ENCODE results near the gene ATP9A. TPM values are rescaled to one million over a fixed set of nuclear protein-coding genes. Genes with fewer than 3 reads are reported as not detected.

Gene ATP9A
- total RNA-seq, 1 experiment from 2014 or later = 16.8 TPM

- H4K20me1 ChIP-seq (ENCODE audit: insufficient read depth) = no peaks in the 10 kb centered on the region
- ChIA-PET RAD21 (ENCODE audit: low non-redundant PET in 1 of 2, low total read pairs in 2 of 2, uncharacterized antibody in 2 of 2, unreplicated experiment in 2 of 2) (no interaction called here), CTCF (no interaction called here), POLR2A (interaction anchor here (1.1 to 1.7 kb wide), 2 partner anchors 9 to 30 kb away, joined by 3 read pairs; no protein-coding TSS in a partner anchor)
- H3K36me3 ChIP-seq (ENCODE audit: control insufficient read depth in 1 of 2, insufficient read depth in 2 of 2, low read length in 2 of 2) = no peaks in the 10 kb centered on the region
- no peak overlapping the region for H3K4me3 ChIP-seq (replicated peaks in 1 of 2; ENCODE audit: low read depth in 1 of 2, low read length in 2 of 2)
- no peak overlapping the region for H3K9ac ChIP-seq (ENCODE audit: low read length)
- 0 out of 2 replicates have a peak overlapping the region, but pooled peaks have one; percentile 11 for H3K4me2 ChIP-seq (ENCODE audit: low read length)
- H3K79me2 ChIP-seq (ENCODE audit: insufficient read depth, low read length) = peaks cover 11% of the 10 kb centered on the region
- intact Hi-C loops (cut with micrococcal nuclease) = no loop called here
- no peak overlapping the region for H2AFZ ChIP-seq (ENCODE audit: low read depth, low read length, poor library complexity, severe bottlenecking)
- H3K9me2 ChIP-seq (ENCODE audit: insufficient read depth) = no peaks in the 10 kb centered on the region
- H3K27ac ChIP-seq (ENCODE audit: low read depth, low read length) = no peak overlapping the region
- ATAC-seq = no peak
- no peaks in the 10 kb centered on the region for H3K27me3 ChIP-seq (ENCODE audit: insufficient read depth, low read length)
- no peak for DNase-seq (ENCODE audit: low read depth, low spot score)
- TF ChIP-seq EGR1 (IDR thresholded peaks at IDR 0.05; ENCODE audit: low read depth) = no peak
- no peak for TF ChIP-seq ELF1 (IDR thresholded peaks at IDR 0.05; ENCODE audit: borderline replicate concordance, low read depth)
- TF ChIP-seq CEBPB (IDR thresholded peaks at IDR 0.05; ENCODE audit: low read depth) = no peak
- no peak for TF ChIP-seq SRF (IDR thresholded peaks at IDR 0.05; ENCODE audit: low read depth)
- no peak for TF ChIP-seq ATF3 (IDR thresholded peaks at IDR 0.05)
- TF ChIP-seq POLR2A (IDR thresholded peaks at IDR 0.05; ENCODE audit: borderline replicate concordance, extremely low read depth, insufficient read depth, insufficient read length) = no peak
- TF ChIP-seq, protein P1, sequence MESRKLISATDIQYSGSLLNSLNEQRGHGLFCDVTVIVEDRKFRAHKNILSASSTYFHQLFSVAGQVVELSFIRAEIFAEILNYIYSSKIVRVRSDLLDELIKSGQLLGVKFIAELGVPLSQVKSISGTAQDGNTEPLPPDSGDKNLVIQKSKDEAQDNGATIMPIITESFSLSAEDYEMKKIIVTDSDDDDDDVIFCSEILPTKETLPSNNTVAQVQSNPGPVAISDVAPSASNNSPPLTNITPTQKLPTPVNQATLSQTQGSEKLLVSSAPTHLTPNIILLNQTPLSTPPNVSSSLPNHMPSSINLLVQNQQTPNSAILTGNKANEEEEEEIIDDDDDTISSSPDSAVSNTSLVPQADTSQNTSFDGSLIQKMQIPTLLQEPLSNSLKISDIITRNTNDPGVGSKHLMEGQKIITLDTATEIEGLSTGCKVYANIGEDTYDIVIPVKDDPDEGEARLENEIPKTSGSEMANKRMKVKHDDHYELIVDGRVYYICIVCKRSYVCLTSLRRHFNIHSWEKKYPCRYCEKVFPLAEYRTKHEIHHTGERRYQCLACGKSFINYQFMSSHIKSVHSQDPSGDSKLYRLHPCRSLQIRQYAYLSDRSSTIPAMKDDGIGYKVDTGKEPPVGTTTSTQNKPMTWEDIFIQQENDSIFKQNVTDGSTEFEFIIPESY (IDR thresholded peaks at IDR 0.05; ENCODE audit: extremely low read depth, insufficient replicate concordance, low read length) = no peak
- TF ChIP-seq JUND (IDR thresholded peaks at IDR 0.05) = no peak
- TF ChIP-seq ZNF274 (IDR thresholded peaks at IDR 0.05; ENCODE audit: low read depth, low read length) = no peak
- TF ChIP-seq MAX (IDR thresholded peaks at IDR 0.05) = no peak
- no peak for TF ChIP-seq FOSL1 (IDR thresholded peaks at IDR 0.05; ENCODE audit: low read depth)
- no peak for TF ChIP-seq CBX3 (IDR thresholded peaks at IDR 0.05; ENCODE audit: low read depth)
- no peak for TF ChIP-seq CTCF (IDR thresholded peaks at IDR 0.05 in 2 of 3, conservative IDR thresholded peaks at IDR 0.05 in 1 of 3; ENCODE audit: borderline replicate concordance in 1 of 3, insufficient read depth in 1 of 3, low read depth in 2 of 3, low read length in 2 of 3)
- no peak for TF ChIP-seq SP1 (IDR thresholded peaks at IDR 0.05; ENCODE audit: low read depth)
- no peak for TF ChIP-seq POLR2AphosphoS5 (IDR thresholded peaks at IDR 0.05; ENCODE audit: low read depth, low read length)
- no peak for TF ChIP-seq SIN3A (IDR thresholded peaks at IDR 0.05; ENCODE audit: low read depth)
- TF ChIP-seq, protein P2, sequence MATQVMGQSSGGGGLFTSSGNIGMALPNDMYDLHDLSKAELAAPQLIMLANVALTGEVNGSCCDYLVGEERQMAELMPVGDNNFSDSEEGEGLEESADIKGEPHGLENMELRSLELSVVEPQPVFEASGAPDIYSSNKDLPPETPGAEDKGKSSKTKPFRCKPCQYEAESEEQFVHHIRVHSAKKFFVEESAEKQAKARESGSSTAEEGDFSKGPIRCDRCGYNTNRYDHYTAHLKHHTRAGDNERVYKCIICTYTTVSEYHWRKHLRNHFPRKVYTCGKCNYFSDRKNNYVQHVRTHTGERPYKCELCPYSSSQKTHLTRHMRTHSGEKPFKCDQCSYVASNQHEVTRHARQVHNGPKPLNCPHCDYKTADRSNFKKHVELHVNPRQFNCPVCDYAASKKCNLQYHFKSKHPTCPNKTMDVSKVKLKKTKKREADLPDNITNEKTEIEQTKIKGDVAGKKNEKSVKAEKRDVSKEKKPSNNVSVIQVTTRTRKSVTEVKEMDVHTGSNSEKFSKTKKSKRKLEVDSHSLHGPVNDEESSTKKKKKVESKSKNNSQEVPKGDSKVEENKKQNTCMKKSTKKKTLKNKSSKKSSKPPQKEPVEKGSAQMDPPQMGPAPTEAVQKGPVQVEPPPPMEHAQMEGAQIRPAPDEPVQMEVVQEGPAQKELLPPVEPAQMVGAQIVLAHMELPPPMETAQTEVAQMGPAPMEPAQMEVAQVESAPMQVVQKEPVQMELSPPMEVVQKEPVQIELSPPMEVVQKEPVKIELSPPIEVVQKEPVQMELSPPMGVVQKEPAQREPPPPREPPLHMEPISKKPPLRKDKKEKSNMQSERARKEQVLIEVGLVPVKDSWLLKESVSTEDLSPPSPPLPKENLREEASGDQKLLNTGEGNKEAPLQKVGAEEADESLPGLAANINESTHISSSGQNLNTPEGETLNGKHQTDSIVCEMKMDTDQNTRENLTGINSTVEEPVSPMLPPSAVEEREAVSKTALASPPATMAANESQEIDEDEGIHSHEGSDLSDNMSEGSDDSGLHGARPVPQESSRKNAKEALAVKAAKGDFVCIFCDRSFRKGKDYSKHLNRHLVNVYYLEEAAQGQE (IDR thresholded peaks at IDR 0.05; ENCODE audit: low read depth) = no peak
- TF ChIP-seq ZFX (IDR thresholded peaks at IDR 0.05) = no peak
- TF ChIP-seq YY1 (IDR thresholded peaks at IDR 0.05; ENCODE audit: extremely low read depth, insufficient replicate concordance, low read depth, low read length) = no peak
- no peaks in the 10 kb centered on the region for H3K9me3 ChIP-seq (ENCODE audit: control insufficient read depth in 1 of 2, insufficient read depth in 1 of 2, low read depth in 1 of 2, low read length in 2 of 2)
- no TSS peak for BruUV-seq (replicated peaks)
- peaks cover 59 to 85% of the 10 kb centered on the region in 2 experiments for H3K4me1 ChIP-seq (ENCODE audit: control insufficient read depth in 1 of 2, insufficient read depth in 2 of 2, low read length in 2 of 2)
Observed at GRCh38 chr20:51747182-51747911, 20.8 kb downstream of the ATP9A start.

All from HCT116 (cell line).